Measurements from ENCODE around the gene NLRP6.

Gene NLRP6

DNA sequence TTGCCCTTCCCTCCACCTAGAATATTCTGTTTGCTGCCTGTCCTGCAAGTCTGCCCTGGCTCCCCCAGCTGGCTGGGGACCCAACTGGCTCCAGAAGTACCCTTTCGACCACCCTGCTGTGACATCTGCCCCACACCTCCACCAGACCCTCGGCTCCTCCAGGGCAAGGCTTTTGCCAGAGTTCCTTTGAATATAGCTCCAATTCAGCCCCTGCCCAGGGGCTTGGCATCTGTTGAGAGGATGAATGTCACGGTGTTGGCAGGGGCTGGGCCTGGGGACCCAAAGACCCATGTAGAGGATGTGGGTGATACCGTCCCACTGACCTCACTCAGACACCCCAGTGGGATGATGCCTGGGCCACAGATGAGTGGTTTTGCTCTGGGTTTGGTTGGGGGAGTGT is 4.0 kb downstream of the NLRP6 start:
- DNase-seq (ENCODE audit: low read depth), result no peak

DNA sequence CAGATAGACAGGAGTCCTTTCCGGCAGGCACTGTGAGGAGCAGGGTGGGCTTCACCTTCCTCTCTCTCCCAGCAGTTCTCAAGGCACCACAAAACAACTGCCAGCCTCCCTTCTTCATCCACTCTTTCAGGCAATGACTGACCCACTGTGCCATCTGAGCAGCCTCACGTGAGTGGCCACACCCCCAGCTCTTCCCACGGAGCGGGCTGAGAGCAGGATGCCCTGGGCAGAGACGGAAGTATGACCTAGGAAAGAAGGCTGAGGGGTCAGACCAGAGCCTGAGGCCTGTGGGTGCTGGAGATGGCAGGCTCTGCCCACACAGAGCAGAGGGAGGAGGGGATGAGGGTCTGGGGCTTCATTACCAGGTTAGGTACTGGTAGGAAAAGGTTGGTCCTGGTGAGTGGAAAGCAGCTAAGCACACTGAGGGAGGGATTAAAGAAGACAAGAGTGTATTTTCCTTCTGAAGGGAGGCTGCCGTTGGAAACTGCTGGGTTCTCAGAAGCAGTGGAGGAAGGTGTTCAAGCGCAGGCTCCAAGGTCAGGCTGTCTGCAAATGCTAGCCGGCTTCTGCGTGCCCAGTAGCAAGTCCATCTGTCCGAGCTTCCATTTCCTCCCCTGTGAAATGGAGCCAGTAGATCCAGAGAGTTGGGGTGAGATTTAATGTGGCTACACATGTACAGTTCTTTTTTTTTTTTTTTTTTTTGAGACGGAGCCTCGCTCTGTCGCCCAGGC is 4.6 kb downstream of the NLRP6 start:
- DNase-seq (ENCODE audit: low read depth), result no peak

DNA sequence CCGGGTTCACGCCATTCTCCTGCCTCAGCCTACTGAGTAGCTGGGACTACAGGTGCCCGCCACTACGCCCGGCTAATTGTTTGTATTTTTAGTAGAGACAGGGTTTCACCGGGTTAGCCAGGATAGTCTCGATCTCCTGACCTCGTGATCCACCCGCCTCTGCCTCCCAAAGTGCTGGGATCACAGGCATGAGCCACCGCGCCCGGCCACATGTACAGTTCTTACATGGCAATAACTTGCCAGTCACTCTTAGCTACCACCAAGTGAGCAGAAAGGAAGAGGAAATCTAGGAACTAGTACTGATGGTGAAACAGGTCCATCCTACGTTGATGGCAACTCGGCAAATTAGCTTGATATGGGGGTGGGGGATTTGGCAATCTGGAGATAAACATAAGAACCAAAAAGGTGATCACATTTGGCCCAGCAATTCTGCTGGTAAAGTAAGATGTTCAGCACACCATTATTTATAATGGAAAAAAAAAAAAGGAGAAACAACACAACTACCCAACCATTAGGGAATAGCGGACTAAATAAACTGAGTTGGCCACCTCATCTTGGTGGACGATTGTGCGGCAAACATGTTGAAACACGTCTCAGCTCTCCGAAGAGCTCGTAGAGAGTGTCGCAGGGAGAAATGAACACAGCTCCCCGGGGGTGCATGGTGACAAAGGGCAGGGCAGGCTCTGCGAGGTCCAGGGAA is 5.3 kb downstream of the NLRP6 start:
- no peak for DNase-seq (ENCODE audit: low read depth)

DNA sequence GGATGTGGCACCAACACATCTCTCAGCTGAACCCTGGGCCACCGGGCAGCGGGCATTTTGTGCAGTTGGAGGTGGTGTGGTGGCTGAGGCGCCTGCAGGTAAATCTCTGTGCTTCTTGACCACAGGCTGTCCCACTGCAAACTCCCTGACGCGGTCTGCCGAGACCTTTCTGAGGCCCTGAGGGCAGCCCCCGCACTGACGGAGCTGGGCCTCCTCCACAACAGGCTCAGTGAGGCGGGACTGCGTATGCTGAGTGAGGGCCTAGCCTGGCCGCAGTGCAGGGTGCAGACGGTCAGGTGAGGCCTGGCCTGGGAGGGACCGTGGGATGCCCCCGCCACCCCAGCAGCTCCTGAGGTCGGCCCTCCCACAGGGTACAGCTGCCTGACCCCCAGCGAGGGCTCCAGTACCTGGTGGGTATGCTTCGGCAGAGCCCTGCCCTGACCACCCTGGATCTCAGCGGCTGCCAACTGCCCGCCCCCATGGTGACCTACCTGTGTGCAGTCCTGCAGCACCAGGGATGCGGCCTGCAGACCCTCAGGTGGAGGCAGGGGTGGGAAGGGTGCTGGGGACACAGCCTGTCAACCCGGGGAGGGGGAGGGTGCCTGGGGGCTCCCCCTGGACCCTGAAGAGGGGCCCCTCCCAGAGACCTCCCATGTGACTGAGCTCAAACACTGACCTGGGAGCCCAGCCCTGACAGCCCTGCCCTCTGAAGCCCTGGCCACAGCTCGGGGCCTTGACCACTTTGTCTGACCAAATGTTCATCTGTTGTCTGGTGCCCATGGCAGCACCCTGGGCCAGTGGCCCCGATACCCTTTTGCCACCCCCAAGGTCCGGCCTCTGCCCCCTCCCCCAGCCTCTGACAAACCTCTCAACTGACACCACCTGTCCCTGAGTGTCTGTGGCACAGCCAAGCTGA is 6.2 kb downstream of the NLRP6 start:
- no peak for DNase-seq (ENCODE audit: low read depth)

DNA sequence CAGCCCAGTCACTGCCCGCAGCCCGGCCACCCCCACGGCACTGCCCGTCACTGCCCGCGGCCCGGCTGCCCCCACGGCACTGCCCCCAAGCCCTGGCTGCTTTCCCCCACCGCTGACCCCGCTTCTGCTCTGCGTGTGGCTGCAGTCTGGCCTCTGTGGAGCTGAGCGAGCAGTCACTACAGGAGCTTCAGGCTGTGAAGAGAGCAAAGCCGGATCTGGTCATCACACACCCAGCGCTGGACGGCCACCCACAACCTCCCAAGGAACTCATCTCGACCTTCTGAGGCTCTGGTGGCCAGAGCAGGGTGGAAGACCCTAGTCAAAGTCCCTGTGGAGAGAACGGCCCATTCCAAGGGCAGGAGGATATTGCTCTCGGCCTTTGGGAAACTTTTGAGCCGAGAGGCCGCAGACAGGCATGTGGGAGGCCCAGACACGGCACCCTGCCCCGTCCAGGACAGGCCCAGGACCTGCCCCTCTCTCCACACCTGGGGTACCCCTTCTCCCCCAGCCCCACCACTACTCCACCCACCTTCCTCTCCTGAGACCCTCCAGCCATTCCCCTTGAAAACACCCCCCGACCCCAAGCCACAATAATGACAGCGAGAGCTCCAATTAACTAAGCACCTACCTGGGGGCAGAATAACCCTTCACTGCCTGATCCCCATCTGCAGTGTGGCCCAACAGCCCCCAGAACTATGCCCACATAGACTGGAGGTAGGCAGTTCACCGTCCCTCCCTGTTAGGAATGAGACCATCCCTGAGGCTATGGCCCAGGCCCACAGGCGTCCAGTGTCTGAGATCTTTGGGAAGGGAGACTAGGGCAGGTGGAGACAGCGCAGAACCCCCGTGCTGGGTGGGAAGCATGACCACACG is 7.0 kb downstream of the NLRP6 start:
- no peak for DNase-seq (ENCODE audit: low read depth)

DNA sequence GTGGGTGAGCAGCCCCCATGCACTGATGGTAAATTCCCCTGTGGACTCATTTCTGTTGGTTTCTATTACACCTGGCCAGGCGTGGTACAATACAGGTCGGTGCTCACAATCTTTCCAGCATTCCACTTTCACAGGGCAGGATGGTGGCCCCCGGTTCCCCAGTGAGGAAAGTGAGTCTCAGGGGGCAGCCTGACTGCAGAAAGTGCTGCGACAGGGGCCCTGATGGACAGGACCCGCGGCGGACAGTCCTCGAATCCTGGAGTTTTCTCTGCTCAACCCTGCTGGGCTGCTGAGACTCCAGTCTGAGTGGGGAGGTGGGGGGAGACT is 7.7 kb downstream of the NLRP6 start:
- DNase-seq (ENCODE audit: low read depth), result no peak

DNA sequence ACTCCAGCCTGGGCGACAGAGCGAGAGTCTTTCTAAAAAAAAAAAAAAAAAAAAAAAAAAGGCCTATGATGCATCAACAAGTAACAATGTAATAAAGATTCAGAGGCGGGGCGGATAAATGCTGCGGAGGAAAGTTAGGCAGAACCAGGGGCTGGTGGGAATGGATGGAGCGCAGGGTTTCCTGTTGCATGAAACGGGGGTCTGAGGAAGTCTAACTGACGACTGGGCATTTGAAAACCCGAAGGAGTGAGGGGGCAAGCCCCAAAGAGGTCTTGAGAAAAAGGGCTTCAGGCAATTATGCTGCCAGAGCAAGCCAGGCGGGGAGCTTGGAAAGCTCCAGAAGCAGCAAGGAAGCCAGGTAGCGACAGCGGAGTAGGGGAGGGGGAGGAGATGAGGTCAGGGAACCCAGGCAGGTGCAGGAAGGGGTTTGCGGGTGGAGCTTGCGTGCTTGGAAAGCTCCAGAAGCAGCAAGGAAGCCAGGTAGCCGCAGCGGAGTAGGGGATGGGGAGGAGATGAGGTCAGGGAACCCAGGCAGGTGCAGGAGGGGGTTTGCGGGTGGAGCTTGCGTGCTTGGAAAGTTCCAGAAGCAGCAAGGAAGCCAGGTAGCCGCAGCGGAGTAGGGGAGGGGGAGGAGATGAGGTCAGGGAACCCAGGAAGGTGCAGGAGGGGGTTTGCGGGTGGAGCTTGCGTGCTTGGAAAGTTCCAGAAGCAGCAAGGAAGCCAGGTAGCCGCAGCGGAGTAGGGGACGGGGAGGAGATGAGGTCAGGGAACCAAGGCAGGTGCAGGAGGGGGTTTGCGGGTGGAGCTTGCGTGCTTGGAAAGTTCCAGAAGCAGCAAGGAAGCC is 9.0 kb downstream of the NLRP6 start:
- DNase-seq (ENCODE audit: low read depth), result peak; percentile 65

DNA sequence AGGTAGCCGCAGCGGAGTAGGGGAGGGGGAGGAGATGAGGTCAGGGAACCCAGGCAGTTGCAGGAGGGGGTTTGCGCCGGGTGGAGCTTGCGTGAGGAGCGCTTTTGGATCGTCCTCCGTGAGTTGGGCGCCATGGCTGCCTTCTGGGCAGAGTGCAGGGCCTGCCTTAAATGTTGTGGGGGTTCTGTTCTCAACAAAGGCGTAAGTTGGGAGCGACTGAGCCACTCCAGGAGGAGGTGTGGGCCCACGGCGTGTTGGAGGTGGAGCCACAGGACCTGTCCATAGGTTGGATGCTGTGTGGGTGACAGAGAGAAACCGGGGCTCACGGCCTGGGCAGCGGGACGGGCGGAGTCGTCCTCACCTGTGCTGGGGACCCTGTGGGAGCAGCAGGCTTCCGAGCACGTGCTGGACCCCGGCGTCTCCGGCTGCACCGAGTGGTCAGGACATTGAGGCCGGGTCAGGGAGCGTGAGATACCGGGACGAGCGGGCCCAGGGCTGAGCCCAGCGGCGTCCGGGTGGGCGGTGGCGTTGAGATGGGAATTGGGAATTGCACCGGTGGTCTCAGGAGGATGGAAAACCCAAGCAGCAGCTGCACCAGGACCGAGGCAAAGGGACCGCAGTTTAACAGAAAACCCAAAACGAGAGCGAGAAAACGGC is 9.7 kb downstream of the NLRP6 start:
- DNase-seq (ENCODE audit: low read depth), result peak; percentile 60

DNA sequence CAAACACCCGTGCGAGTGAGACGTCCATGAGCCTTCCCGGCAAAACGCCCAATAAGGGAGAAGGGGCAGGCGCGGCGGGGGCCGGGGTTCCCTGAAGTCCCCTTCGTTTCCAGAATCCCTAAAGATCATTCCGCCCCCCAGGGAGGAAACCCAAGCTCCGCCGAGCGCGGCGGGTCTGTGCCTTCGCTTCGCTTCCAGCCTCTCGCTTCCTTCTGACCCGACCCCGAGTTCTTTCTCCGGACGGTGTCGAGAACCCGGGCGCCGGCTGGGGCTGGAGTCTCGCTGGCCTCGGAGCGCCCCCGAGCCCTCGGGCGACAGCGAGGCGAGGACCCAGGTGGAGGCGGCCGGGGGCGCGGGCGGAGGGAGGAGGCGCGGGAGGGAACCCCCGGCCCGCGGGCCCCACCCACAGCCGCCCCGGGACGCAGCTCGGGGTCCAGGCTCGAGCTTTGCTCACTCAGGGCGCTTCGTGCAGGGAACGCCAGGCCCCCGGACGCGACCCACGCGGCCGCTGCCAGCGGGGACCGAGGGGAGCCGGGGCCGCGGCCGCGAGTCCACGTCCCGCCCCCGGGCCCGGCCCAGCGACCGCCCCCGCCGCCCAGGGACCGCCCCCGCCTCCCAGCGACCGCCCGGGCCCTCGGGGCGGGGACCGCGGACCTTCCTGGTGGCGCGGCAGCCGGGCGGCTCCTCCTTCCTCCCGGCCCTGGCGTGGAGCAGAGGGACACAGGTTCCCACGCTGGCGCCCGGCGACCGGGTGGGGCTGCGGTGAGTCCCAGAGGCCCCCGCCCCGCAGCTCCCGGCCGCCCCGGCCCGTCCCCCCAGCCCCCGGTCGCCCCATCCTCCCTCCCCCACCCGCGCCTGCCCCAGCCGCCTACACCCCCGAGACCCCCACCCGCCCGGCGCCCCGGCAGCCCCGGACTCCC is 10.5 kb downstream of the NLRP6 start, which contains the start of gene PGGHG:
PGGHG (plus strand) TSS at position 649 of the 920 bp plus-strand sequence. CDS start 691 bp downstream, outside the sequence.
- no peak for DNase-seq (ENCODE audit: low read depth)

DNA sequence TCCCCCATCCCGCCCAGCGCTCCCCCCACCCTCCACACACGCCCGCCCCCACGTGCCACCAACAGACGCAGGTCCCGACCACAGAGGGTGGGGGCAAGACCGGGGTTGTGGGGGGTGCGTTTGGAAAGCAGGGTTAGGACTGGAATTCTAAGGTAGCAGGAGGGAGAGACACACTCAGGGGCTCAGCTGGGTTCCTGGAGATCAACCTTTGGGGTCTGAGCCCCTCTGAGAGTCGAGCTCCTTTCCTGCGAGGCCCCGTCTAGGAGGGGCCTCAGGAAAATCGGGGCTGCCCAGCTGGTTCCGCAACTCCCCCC is 11.1 kb downstream of the NLRP6 start:
- no peak for DNase-seq (ENCODE audit: low read depth)

DNA sequence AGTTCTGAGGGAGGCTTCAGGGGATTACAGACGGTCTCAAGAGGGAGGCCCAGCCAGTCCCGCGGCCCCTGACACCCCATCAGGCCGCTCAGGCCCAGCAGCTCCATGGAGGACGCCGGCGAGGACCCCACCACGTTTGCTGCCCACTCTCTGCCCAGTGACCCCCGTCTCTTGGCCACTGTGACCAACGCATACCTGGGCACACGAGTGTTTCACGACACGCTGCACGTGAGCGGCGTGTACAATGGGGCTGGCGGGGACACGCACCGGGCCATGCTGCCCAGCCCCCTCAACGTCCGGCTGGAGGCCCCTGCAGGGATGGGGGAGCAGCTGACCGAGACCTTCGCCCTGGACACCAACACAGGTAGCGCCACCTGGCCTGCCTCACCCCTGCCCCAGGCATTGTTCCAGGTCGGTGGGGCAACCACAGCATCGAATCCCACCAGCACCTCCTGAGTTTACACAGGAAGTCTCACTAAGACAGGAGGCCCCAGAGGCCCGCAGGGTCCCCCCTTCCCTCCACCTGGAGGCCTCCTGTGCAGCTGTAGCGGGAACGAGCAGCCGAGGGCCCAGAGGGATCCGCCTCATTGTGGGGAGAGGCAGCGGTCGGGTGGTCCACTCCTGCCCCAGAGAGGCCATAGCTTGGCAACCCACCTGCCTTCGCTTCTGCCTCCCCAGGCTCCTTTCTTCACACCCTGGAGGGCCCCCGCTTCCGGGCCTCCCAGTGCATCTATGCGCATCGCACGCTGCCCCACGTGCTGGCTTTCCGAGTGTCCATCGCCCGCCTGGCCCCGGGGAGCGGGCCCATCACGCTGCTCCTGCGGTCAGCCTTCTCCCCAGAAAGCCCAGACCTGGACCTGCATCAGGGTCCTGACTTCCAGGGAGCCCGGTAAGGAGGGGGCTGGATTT is 11.8 kb downstream of the NLRP6 start:
- no peak for DNase-seq (ENCODE audit: low read depth)

DNA sequence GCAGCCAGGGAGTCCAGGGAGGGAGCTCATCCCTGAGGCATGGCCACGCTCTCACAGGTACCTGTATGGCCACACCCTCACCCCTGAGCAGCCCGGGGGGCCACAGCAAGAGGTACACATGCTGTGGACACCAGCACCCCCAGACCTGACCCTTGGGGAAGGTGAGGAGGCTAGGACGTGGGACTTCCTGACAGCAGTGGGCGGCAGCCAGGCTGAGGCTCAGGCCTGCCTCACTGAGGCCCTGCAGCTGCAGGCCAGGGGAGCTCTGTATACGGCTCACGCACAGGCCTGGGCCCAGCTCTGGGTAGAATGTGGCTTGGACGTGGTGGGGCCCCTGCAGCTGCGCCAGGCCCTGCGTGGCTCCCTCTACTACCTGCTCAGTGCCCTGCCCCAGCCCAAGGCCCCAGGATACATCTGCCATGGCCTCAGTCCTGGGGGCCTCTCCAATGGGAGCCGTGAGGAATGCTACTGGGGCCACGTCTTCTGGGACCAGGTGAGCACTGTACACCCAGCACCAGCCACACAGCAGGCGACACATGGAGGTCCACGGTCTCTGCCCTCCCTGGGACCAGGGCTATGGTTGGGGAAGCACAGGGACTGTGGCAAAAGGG is 12.5 kb downstream of the NLRP6 start:
- DNase-seq (ENCODE audit: low read depth), result no peak

DNA sequence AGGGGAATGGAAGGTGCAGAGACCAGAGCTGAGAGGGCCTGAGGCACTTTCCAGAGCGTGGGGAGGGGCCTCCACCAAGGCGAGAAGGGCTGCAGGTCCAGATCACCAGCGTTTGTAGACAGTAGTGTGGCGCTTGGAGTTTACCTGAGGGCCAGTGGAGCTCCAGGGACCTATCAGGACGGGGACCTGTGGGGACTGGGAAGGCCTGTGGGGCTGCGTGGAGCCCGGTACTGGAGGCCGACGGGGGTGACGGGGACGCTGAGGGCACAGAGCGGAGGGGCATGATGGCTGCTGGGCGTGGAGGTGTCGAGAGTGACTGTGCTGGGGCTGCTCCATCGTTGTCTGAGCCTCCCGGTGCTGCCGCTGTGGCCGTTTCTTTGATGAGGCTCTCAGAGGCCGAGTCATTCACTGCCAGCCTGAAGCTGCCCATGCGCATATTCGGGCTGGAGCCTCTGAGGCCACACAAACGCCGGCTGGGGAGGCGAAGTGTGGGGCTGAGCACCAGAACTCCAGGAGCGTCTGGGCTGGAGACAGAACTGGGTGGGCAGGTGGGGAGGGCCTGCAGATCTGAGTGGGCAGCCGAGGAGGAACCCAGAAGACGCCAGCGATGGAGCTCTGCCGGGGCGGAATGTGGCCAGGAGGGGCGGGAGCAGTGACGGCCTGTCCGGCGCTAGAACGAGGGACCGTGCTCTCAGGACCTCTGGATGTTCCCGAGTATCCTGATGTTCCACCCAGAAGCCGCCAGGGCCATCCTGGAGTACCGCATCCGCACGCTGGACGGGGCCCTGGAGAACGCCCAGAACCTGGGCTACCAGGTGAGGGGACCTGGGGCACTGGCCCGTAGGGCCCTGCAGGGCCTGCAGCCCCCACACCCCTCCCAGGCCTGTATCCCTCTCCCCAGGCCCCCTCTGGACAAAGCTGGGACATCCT is 13.3 kb downstream of the NLRP6 start:
- DNase-seq (ENCODE audit: low read depth), result no peak

DNA sequence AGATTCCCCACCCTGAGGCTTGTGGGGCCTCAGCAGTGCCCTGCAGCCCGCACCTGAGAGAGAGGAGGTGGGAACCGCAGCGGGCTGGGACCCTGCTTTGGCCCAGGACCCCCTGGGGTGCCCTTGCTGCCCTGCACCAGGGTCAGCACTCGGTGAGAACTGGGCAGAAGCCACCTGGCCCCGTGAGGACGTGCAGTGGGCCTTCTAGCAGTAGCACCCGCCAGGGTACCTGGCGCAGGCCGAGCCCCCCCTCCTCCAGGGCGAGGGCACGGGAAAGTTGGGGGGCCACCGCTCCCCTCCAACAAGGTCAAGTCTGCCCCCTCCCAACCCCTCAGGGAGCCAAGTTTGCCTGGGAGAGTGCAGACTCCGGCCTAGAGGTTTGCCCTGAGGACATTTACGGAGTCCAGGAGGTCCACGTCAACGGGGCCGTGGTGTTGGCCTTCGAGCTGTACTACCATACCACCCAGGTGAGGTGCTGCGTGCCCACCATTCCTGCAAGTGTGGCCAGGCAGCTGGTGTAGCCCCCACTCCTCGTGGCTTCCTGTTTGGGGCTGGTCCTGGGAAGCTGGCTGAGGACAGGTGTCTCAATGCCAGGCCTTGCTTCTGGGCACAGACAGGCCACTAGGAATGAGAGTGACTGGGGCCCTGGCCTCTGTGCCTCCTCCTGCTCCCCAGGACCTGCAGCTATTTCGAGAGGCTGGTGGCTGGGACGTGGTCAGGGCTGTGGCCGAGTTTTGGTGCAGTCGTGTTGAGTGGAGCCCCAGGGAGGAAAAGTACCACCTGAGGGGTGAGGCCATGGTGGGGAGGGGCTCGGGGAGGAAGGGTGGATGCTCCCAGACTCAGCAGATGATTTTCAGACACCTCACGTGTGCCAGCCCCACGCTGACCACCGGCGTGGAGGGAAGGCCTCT is 14.3 kb downstream of the NLRP6 start:
- DNase-seq (ENCODE audit: low read depth), result no peak

DNA sequence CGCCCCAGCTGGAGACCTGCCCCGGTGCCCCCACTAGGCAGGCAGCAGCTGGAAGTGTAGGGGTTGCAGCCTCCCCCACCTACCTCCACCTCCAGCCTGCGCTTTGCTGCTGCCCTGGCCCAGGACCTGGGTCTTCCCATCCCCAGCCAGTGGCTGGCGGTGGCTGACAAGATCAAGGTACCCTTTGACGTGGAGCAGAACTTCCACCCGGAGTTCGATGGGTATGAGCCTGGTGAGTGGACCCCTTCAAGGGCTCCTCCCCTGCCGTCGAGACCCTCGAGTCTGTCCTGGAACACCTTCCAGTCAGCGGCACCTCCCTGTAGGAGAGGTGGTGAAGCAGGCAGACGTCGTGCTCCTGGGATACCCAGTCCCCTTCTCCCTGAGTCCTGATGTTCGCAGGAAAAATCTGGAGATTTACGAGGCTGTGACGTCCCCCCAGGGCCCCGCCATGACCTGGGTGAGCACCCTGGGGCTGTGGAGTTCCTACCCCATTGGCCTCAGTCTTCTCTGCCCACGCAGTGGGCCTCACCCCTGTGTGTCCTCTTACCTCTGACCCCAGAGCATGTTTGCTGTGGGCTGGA is 15.2 kb downstream of the NLRP6 start:
- DNase-seq (ENCODE audit: low read depth), result no peak
